ENCODE data around the gene SCYGR7. TPM values are rescaled to one million over a fixed set of nuclear protein-coding genes. Genes with fewer than 3 reads are reported as not detected.

SCYGR7 gene
- total and polyA plus RNA-seq, 2 of the 13 experiments (the other 11 are each of a cell fraction or from before 2014, with no cell fraction given): not detected

- TF ChIP-seq ZMYM3 (CRISPR knock-in tag; IDR thresholded peaks at IDR 0.05) (peak; percentile 87), ZFP91 (CRISPR knock-in tag; IDR thresholded peaks at IDR 0.05; ENCODE audit: borderline replicate concordance) (peak; percentile 52; the same call in 1 of the 2 replicates), HMG20A (CRISPR knock-in tag; IDR thresholded peaks at IDR 0.05; ENCODE audit: borderline replicate concordance) (peak; percentile 69; the same call in 1 of the 2 replicates), RARA (CRISPR knock-in tag; IDR thresholded peaks at IDR 0.05) (peak; percentile 74), HBP1 (CRISPR knock-in tag; IDR thresholded peaks at IDR 0.05; ENCODE audit: low read depth) (peak; percentile 27; the same call in 1 of the 2 replicates), TMF1 (CRISPR knock-in tag; IDR thresholded peaks at IDR 0.05; ENCODE audit: low read depth) (no peak), ZNF253 (CRISPR knock-in tag; IDR thresholded peaks at IDR 0.05; ENCODE audit: borderline replicate concordance) (no peak), CTCF (CRISPR knock-in tag; IDR thresholded peaks at IDR 0.05) (no peak), RAD51 (IDR thresholded peaks at IDR 0.05; ENCODE audit: borderline replicate concordance) (no peak), ZBTB10 (CRISPR knock-in tag; IDR thresholded peaks at IDR 0.05; ENCODE audit: borderline replicate concordance) (no peak), ZNF230 (CRISPR knock-in tag; IDR thresholded peaks at IDR 0.05) (peak; percentile 31; the same call in 1 of the 2 replicates), ZNF790 (CRISPR knock-in tag; IDR thresholded peaks at IDR 0.05; ENCODE audit: borderline replicate concordance) (no peak), ZNF709 (CRISPR knock-in tag; IDR thresholded peaks at IDR 0.05) (0 out of 2 replicates have a peak, but pooled peaks have one; percentile 28), TCF12 (IDR thresholded peaks at IDR 0.05) (no peak), TCF12 (CRISPR knock-in tag; IDR thresholded peaks at IDR 0.05) (no peak), POLR2A (IDR thresholded peaks at IDR 0.05; ENCODE audit: insufficient read depth in 1 of 2, low read depth in 2 of 2, low read length in 2 of 2) (no peak), MXI1 (IDR thresholded peaks at IDR 0.05; ENCODE audit: borderline replicate concordance, low read depth, low read length) (no peak), SATB2 (CRISPR knock-in tag; IDR thresholded peaks at IDR 0.05) (no peak)
- TF ChIP-seq, protein P1, sequence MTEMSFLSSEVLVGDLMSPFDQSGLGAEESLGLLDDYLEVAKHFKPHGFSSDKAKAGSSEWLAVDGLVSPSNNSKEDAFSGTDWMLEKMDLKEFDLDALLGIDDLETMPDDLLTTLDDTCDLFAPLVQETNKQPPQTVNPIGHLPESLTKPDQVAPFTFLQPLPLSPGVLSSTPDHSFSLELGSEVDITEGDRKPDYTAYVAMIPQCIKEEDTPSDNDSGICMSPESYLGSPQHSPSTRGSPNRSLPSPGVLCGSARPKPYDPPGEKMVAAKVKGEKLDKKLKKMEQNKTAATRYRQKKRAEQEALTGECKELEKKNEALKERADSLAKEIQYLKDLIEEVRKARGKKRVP (CRISPR knock-in tag; IDR thresholded peaks at IDR 0.05): no peak
- TF ChIP-seq, protein P2, sequence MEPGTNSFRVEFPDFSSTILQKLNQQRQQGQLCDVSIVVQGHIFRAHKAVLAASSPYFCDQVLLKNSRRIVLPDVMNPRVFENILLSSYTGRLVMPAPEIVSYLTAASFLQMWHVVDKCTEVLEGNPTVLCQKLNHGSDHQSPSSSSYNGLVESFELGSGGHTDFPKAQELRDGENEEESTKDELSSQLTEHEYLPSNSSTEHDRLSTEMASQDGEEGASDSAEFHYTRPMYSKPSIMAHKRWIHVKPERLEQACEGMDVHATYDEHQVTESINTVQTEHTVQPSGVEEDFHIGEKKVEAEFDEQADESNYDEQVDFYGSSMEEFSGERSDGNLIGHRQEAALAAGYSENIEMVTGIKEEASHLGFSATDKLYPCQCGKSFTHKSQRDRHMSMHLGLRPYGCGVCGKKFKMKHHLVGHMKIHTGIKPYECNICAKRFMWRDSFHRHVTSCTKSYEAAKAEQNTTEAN (CRISPR knock-in tag; conservative IDR thresholded peaks at IDR 0.05): no peak
- TF ChIP-seq, protein P3, sequence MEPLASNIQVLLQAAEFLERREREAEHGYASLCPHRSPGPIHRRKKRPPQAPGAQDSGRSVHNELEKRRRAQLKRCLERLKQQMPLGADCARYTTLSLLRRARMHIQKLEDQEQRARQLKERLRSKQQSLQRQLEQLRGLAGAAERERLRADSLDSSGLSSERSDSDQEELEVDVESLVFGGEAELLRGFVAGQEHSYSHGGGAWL (CRISPR knock-in tag; IDR thresholded peaks at IDR 0.05): no peak
Observed at GRCh38 chr2:227706859-227707258, 21.3 kb upstream of the SCYGR7 start (continued).
